Activated naive CD4-positive, alpha-beta T cell treated with anti-CD3 and anti-CD28 coated beads, Interleukin-2, amount 50 U/mL, for 24 hours (primary cell): Measurements from ENCODE around the gene TPR.

Source experiments
- H3K27ac Mint-ChIP-seq: one replicate; pipeline ENCODE4 v1.8.0; 2021; ENCODE audit warnings: mild to moderate bottlenecking, mixed read lengths
- H3K27me3 Mint-ChIP-seq: one replicate; pipeline ENCODE4 v1.8.0; 2021; ENCODE audit warnings: mixed read lengths
- H3K36me3 Mint-ChIP-seq: one replicate; pipeline ENCODE4 v1.8.0; 2021; ENCODE audit warnings: mixed read lengths
- H3K4me1 Mint-ChIP-seq: one replicate; pipeline ENCODE4 v1.8.0; 2021; ENCODE audit warnings: mixed read lengths
- H3K4me3 Mint-ChIP-seq: one replicate; pipeline ENCODE4 v1.8.0; 2021; ENCODE audit warnings: mild to moderate bottlenecking, mixed read lengths
- H3K9me3 Mint-ChIP-seq: one replicate; pipeline ENCODE4 v1.8.0; 2021; ENCODE audit warnings: mixed read lengths

The TPR gene

GRCh38 chr1:186275822-186276221 is 99.2 kb downstream of the TPR start:
- Mint-ChIP-seq H3K27ac (no peak overlapping the region), H3K36me3 (peaks cover 1% of the 10 kb centered on the region), H3K27me3 (no peaks in the 10 kb centered on the region), H3K9me3 (no peaks in the 10 kb centered on the region), H3K4me1 (peaks cover 31% of the 10 kb centered on the region), H3K4me3 (no peak overlapping the region)

- peaks cover 24% of the 10 kb centered on the region for H3K4me1 Mint-ChIP-seq
- no peaks in the 10 kb centered on the region for H3K9me3 Mint-ChIP-seq
- no peak overlapping the region for H3K27ac Mint-ChIP-seq
- H3K27me3 Mint-ChIP-seq, result no peaks in the 10 kb centered on the region
- H3K4me3 Mint-ChIP-seq, result no peak overlapping the region
- peaks cover 1% of the 10 kb centered on the region for H3K36me3 Mint-ChIP-seq
These were observed 102.6 kb downstream of the TPR start for GRCh38 chr1:186272486-186272885.

- Mint-ChIP-seq H3K9me3 (no peaks in the 10 kb centered on the region), H3K4me3 (no peak overlapping the region), H3K36me3 (no peaks in the 10 kb centered on the region), H3K27ac (no peak overlapping the region), H3K27me3 (no peaks in the 10 kb centered on the region), H3K4me1 (peaks cover 24% of the 10 kb centered on the region)
These were observed 104.0 kb downstream of the TPR start for GRCh38 chr1:186271032-186271431.
